ENCODE results near the gene ASB18. TPM values are rescaled to one million over a fixed set of nuclear protein-coding genes. Genes with fewer than 3 reads are reported as not detected.

ASB18 gene
- total and polyA plus RNA-seq, 2 of the 4 experiments (the other 2 are of a cell fraction) = not detected

- Histone ChIP-seq H3K27ac (ENCODE audit: insufficient read depth, low read length) (no peak overlapping the region), H3K18ac (ENCODE audit: low read depth, low read length) (no peak overlapping the region), H4K5ac (ENCODE audit: low read depth, low read length) (no peak overlapping the region), H3K4me2 (ENCODE audit: low read depth, low read length) (no peak overlapping the region), H2BK120ac (ENCODE audit: low read depth, low read length) (no peak overlapping the region), H2AK9ac (replicated peaks; ENCODE audit: low read depth, low read length, poor library complexity) (no peak overlapping the region), H4K20me1 (ENCODE audit: insufficient read depth, low read length) (no peaks in the 10 kb centered on the region), H2BK20ac (ENCODE audit: low read depth, low read length) (no peak overlapping the region), H3K4me1 (ENCODE audit: control insufficient read depth, insufficient read depth, low read length) (no peaks in the 10 kb centered on the region), H2BK5ac (ENCODE audit: low read depth, low read length, poor library complexity, severe bottlenecking) (no peak overlapping the region), H4K91ac (ENCODE audit: insufficient read depth, low read depth, low read length) (no peak overlapping the region), H2AFZ (replicated peaks; ENCODE audit: low read length, poor library complexity) (no peak overlapping the region), H2AK5ac (ENCODE audit: low read depth, low read length) (no peak overlapping the region), H3K4ac (ENCODE audit: low read depth, low read length) (no peak overlapping the region), H3K56ac (ENCODE audit: extremely low read depth, insufficient read depth, low read length) (no peak overlapping the region), H3K9ac (ENCODE audit: low read depth, low read length) (no peak overlapping the region), H3K9me3 (ENCODE audit: control insufficient read depth, insufficient read depth, low read length) (peaks cover 2% of the 10 kb centered on the region), H3K36me3 (ENCODE audit: control insufficient read depth, insufficient read depth, low read length) (no peaks in the 10 kb centered on the region), H2BK15ac (ENCODE audit: low read depth, low read length) (no peak overlapping the region), H3K79me1 (ENCODE audit: low read depth in 1 of 2, low read length in 2 of 2) (no peaks in the 10 kb centered on the region), H3K14ac (replicated peaks; ENCODE audit: low read depth, low read length) (no peak overlapping the region), H3K23ac (ENCODE audit: low read depth, low read length) (no peak overlapping the region), H3K9me1 (ENCODE audit: insufficient read depth, low read length) (no peaks in the 10 kb centered on the region), H3K27me3 (ENCODE audit: control insufficient read depth, insufficient read depth, low read length) (peaks cover 73% of the 10 kb centered on the region), H3K4me3 (ENCODE audit: insufficient read depth, low read depth, low read length) (no peak overlapping the region), H4K8ac (ENCODE audit: low read depth in 2 of 2, low read length in 2 of 2) (no peak overlapping the region)
- WGBS, 2 experiments (ENCODE audit: extremely low coverage in 2 of 2, insufficient read length in 1 of 2) = no CpG with 5 or more reads among the region's 10 CpGs
- no TSS peak for BruUV-seq (replicated peaks)
- CTCF ChIA-PET = no interaction called here
- in situ Hi-C loops (cut with MboI; ENCODE audit: low sequenced_read_pairs) = loop anchor here (25.0 kb wide), 1 partner anchor 546 kb away; no protein-coding TSS in a partner anchor
- DNase-seq (no peak), ATAC-seq (ENCODE audit: low read depth) (no peak)
- TF ChIP-seq RCOR1 (IDR thresholded peaks at IDR 0.05; ENCODE audit: insufficient replicate concordance, low read length) = no peak
- no peak for TF ChIP-seq CHD1 (IDR thresholded peaks at IDR 0.05; ENCODE audit: low read depth, low read length)
- TF ChIP-seq SMC3 (IDR thresholded peaks at IDR 0.05; ENCODE audit: low read depth, low read length) = no peak
- TF ChIP-seq USF2 (IDR thresholded peaks at IDR 0.05; ENCODE audit: low read depth, low read length) = no peak
- TF ChIP-seq NFE2L2 (IDR thresholded peaks at IDR 0.05; ENCODE audit: low read depth, low read length) = no peak
- no peak for TF ChIP-seq POLR2A (IDR thresholded peaks at IDR 0.05; ENCODE audit: low read depth, low read length)
- no peak for TF ChIP-seq MAFK (IDR thresholded peaks at IDR 0.05; ENCODE audit: low read depth, low read length)
- no peak for TF ChIP-seq MXI1 (IDR thresholded peaks at IDR 0.05; ENCODE audit: borderline replicate concordance, low read depth, low read length)
- no peak for TF ChIP-seq MAZ (IDR thresholded peaks at IDR 0.05; ENCODE audit: borderline replicate concordance, low read depth, low read length)
- no peak for TF ChIP-seq FOS (IDR thresholded peaks at IDR 0.05; ENCODE audit: low read depth, low read length)
- no peak for TF ChIP-seq RFX5 (IDR thresholded peaks at IDR 0.05; ENCODE audit: low read depth, low read length)
- TF ChIP-seq ELK1 (IDR thresholded peaks at IDR 0.05; ENCODE audit: borderline replicate concordance, low read depth, low read length) = no peak
- no peak for TF ChIP-seq BHLHE40 (IDR thresholded peaks at IDR 0.05; ENCODE audit: low read depth, low read length)
- POLR2A ChIA-PET (ENCODE audit: unreplicated experiment) = no interaction called here
- dilution Hi-C loops (cut with HindIII; ENCODE audit: low sequenced_read_pairs, unreplicated experiment) = no loop called here
- intact Hi-C loops (cut with micrococcal nuclease) = no loop called here
These were observed 106.2 kb downstream of the ASB18 start for GRCh38 chr2:236157815-236158498.
